Epithelial cell of proximal tubule (primary cell): Measurements from ENCODE around the gene KANSL2. TPM values are rescaled to one million over a fixed set of nuclear protein-coding genes. Genes with fewer than 3 reads are reported as not detected.
"Not testable (repeated sequence)": the region's sequence is repeated elsewhere in the genome, so short reads cannot be mapped to it uniquely, and the experiment has no call there.

Experiments
- DNase-seq: peaks from one replicate; pipeline ENCODE4 v3.0.0-alpha.2; 2011; ENCODE audit warnings: low read depth
- H3K4me3 ChIP-seq: 2 replicates; pipeline ENCODE4 v1.5.1; 2011; ENCODE audit warnings: low read depth, mild to moderate bottlenecking, low read length
- total RNA-seq: library from RNA; depleted of rRNA; stranded (reverse); fragments of >200 nt; gene quantifications from 2 replicates; pipeline ENCODE4 v1.2.3, GENCODE V29; 2015
- TF ChIP-seq, protein P1 (sequence below): conservative IDR thresholded peaks from 2 replicates; pipeline ENCODE4 v1.5.1; 2012; ENCODE audit warnings: low read depth, mild to moderate bottlenecking, low read length

The KANSL2 gene
- total RNA-seq, 1 donor from 2014 or later, result 69.0 TPM

DNA sequence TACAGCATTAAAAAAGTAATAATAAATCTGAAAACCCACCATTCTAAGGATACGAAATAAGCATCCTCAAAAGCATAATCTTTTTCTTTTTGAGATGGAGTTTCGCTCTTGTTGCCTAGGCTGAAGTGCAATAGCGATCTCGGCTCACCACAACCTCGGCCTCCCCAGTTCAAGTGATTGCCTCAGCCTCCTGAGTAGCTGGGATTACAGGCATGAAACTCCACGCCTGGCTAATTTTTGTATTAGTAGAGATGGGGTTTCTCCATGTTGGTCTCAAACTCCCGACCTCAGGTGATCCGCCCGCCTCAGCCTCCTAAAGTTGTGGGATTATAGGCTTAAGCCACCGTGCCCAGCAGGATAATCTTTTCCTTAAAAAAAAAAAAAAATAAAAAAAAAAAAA lies 30.2 kb upstream of the KANSL2 start:
- TF ChIP-seq, protein P1, sequence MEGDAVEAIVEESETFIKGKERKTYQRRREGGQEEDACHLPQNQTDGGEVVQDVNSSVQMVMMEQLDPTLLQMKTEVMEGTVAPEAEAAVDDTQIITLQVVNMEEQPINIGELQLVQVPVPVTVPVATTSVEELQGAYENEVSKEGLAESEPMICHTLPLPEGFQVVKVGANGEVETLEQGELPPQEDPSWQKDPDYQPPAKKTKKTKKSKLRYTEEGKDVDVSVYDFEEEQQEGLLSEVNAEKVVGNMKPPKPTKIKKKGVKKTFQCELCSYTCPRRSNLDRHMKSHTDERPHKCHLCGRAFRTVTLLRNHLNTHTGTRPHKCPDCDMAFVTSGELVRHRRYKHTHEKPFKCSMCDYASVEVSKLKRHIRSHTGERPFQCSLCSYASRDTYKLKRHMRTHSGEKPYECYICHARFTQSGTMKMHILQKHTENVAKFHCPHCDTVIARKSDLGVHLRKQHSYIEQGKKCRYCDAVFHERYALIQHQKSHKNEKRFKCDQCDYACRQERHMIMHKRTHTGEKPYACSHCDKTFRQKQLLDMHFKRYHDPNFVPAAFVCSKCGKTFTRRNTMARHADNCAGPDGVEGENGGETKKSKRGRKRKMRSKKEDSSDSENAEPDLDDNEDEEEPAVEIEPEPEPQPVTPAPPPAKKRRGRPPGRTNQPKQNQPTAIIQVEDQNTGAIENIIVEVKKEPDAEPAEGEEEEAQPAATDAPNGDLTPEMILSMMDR, result no peak
- DNase-seq, result no peak
- H3K4me3 ChIP-seq, result no peak overlapping the region

DNA sequence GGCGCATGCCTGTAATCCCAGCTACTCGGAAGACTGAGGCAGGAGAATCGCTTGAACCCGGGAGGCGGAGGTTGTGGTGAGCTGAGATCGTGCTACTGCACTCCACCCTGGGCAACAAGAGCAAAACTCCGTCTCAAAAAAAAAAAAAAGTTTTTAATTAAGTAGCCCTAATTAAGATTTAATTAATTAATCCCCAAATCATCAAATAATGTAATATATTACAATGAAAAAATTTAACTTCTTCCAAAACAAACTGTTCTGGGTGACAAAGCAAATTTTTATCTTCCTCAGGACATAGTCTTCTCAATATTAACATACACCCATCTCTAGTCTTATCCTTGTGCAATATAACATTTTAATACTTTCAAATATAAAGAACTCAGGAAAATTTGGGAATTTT lies 16.8 kb upstream of the KANSL2 start:
- not testable (repeated sequence) for DNase-seq, H3K4me3 ChIP-seq

DNA sequence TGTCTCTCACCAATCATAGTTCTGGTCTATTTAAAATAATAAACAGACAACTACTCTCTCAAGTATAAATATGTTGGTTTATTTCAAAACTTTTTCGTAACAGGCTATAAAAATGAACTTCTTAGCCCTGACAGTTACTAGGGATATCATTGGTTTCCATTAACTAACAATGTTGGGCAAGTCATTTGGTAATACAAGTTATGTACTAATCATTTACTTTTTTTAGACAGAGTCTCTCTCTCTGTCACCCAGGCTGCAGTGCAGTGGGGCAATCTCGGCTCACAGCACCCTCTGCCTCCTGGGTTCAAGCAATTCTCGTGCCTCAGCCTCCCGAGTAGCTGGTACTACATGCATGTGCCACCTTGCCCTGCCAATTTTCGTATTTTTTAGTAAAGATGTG lies 14.6 kb upstream of the KANSL2 start:
- DNase-seq, result no peak
- TF ChIP-seq, protein P1, result no peak
- H3K4me3 ChIP-seq, result no peak overlapping the region

DNA sequence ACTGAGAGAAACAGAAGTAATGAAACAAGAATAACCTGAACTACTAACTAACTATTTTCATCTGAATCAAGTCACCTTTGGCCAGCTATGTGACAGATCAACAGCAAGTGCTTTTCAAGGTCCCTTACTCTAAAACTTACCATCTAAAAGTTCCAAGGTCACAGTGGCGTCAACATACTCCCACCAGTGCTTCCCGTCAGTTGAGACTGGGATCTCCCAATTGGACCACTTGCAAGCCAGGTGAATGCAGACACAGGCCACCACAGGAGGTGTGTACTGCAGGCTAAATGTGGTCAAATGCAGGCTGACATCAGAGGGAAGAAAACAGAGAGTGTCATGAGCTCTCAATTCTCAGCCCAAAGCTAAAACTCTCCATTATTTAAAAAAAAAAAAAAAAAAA lies 13.8 kb upstream of the KANSL2 start:
- TF ChIP-seq, protein P1, result no peak
- H3K4me3 ChIP-seq, result no peak overlapping the region
- DNase-seq, result no peak

DNA sequence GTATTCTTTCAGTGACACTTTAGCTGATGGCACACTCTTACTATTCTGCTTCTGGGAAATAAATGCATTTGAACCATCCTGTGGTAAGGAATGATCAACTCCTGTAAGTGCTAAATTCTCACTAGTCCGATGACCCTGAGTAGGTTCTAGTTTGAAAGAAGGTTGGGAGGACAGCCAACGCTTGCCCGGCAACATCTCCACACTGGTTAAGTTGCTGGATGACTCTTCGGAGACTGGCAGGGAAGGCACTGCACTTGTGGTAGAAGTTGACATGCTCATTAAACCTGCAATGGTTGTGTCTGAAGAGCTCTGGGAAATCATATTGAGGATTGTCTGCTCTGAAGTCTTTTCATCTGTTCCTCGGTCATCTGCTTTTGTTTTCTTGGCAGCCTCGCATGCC lies 12.0 kb upstream of the KANSL2 start:
- no peak overlapping the region for H3K4me3 ChIP-seq
- TF ChIP-seq, protein P1, result no peak
- DNase-seq, result no peak

DNA sequence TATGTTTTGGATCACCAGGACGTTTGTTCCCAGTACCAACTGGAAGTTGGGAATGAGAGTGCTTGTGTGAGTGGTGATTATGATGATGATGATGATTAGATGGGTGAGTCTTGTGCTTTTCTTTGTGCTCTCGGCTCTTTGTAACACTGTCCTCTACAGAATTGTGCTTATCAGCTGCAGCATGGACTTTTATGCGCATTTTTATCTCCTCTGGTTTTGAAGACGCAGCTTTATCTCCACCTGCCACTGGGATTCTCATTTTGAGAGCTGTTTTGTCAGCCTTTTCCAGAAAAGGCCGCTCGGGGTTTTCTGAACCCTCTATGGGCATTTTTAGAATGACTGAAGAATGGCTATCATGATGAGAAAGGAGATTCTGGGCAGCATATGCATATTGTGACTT lies 11.5 kb upstream of the KANSL2 start:
- no peak overlapping the region for H3K4me3 ChIP-seq
- DNase-seq, result no peak
- TF ChIP-seq, protein P1, result no peak

DNA sequence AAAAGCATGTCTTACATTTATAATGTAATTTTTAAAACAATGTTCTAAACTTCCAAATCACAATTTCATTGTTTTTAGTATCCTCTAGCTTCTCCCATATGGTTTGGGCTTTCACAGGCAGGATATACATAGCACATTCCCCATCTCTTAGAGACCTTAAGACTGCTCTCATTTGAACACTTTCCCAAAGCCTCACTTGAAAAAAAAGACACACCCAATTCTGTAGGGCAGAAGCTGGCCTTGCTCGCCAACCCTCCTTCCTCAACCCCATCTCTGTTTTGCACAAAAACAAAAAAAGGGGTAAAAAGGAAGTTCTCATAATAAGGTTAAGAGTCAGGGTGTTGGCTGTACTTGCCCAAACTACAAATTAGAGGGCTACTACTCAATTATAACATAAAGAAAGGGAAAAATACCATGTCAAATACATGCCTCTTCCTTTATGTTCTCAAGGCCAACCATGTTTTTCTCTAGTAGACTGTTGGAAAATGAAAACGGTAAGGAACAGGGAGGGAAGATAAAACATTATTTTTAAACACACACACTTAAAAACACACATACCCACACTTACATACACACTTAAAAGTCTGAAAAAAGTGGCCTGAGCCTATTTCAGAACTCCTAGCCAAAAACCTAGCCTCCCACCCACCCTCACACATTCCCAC lies 9.9 kb upstream of the KANSL2 start:
- no peak overlapping the region for H3K4me3 ChIP-seq
- TF ChIP-seq, protein P1, result no peak
- DNase-seq, result no peak
